SH-SY5Y (cell line): ENCODE measurements around the gene LFNG.

Source experiments
- GATA2 ChIP-seq: IDR thresholded peaks from 2 replicates; pipeline ENCODE4 v1.6.1; 2011; ENCODE audit warnings: mild to moderate bottlenecking, low read depth, low read length
- GATA3 ChIP-seq: IDR thresholded peaks from 2 replicates; pipeline ENCODE4 v1.6.1; 2011; ENCODE audit warnings: low read depth, mild to moderate bottlenecking, low read length, moderate library complexity

LFNG gene, protein sequence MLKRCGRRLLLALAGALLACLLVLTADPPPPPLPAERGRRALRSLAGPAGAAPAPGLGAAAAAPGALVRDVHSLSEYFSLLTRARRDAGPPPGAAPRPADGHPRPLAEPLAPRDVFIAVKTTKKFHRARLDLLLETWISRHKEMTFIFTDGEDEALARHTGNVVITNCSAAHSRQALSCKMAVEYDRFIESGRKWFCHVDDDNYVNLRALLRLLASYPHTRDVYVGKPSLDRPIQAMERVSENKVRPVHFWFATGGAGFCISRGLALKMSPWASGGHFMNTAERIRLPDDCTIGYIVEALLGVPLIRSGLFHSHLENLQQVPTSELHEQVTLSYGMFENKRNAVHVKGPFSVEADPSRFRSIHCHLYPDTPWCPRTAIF

GRCh38 chr7:2519119-2519930 is at the start of gene LFNG:
Gene LFNG (plus strand): TSS chr7:2519774. CDS start chr7:2519862, 88 bp downstream.
- TF ChIP-seq GATA2 = no peak

GRCh38 chr7:2470204-2471021 is 49.2 kb upstream of the LFNG start:
- TF ChIP-seq GATA3 (no peak), GATA2 (no peak)

DNA sequence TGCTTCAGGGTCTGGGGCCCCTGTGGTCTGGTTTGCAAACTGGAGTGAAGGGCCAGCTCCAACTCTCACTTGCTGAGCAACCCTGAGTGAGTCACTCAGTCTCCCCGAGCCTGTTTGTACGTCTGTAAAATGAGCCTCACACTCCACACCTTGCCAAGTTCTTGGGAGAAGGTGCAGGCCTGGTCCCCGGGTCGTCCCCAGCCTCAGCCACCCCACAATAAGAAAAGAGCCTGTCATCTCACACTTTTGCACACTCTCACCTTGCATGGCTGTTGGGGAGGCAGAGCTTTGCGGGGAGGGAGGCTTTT is 48.6 kb upstream of the LFNG start:
- no peak for TF ChIP-seq GATA2
- no peak for TF ChIP-seq GATA3

DNA sequence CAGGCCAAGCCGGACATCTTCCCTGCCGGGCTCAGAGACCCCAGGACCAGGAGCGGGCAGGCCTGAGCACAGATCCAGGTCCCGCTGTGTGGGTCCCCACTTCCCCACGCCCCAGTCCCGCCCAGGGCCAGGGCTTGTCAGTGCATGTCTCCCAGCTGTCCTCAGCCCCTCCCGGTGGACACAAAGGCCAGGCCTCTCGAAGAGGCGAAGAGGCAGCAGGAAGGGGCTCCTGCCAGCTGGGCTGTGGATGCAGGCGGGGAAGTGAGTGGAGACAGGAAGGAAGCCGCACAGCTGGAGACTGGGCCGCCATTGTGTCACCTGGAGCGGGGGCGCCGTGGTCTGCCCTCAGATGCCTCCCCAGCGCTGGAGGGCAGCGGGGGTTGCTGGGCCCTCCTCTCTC is 48.2 kb upstream of the LFNG start:
- TF ChIP-seq GATA3 (no peak), GATA2 (no peak)

- TF ChIP-seq GATA2 (no peak), GATA3 (no peak)
Measured at GRCh38 chr7:2472739-2473138, 46.8 kb upstream of the LFNG start.

- TF ChIP-seq GATA2 (no peak), GATA3 (no peak)
Measured at GRCh38 chr7:2473496-2474180, 45.9 kb upstream of the LFNG start.

DNA sequence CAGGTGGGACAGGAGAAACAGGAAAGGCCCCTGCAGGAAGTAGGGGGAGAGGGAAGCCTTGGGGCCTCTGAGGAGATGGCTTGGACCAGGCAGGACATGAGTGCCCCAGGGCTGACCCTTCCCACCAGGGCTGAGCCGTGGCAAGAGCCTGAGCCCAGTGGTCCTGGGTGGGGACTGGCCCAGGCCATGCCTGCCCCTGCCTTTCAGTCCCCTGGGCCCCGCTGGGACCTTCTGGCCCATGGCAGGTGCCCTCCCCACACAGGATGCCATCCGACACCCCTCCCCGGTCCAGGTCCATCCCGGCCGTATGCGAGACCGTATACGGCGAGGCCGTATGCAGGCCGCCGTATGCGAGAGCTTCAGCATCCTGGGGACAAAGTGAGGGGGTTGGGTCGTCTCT is 45.4 kb upstream of the LFNG start:
- no peak for TF ChIP-seq GATA3
- no peak for TF ChIP-seq GATA2

DNA sequence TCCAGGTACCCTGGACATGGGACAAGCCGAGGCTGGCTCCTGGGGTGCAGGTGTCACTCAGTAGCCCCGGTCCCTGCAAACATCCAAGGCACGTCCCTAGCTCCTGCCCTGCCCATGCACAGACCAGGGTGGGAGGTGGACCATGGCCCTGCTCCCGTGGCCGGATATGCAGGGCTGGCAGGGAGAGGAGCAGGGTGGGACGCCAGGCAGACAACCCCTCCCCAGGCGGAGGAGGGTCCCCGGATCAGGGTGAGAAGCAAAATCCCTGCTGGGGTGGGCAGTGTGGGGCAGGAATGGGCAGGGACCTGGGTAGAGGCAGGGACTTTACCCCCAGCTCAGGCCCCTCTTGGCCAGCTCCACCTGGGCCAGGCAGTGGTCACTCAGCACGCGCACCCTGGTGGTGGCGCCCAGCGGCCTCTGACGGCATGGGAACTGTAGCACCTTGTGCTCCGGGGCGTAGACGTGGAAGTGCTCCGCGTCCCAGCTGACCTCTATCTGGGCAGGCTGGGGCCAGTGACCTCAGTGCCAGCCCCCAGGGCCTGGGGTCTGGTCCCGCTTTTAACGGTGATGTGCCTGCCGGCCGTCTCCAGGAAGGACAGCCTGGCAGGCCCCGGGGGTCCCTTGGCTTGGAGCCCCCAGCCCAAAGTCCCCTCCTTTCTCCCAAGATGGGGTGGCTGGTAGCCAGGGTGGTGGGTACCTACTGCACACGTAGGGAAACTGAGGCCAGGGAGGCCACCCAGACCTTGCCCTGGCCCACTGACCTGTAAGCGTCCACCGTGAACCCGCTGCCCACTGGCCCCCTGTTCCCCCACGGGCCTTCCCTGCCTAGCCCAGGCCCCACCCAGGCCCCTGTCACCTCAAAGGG is 44.5 kb upstream of the LFNG start:
- no peak for TF ChIP-seq GATA2
- TF ChIP-seq GATA3 = no peak

- TF ChIP-seq GATA2 (no peak), GATA3 (no peak)
Measured at GRCh38 chr7:2475678-2476015, 43.9 kb upstream of the LFNG start.

DNA sequence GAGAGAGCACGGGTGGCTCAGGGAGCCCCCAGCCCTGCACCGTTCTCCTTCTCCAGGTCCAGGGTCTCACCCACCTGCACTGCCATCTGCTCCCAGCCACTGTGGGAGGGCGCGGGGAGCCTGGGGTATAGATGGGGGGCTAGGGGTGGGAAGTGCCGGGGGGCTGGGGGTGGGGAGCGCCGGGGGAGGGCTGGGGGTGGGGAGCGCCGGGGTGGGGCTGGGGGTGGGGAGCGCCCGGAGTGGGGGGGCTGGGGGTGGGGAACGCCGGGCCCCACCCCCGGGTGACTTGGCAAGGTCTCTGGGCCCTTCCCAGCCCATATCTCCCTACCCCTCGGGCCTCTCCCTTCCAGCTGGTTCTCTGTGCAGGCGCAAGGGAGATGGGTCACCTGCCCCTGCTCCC is 43.3 kb upstream of the LFNG start, which contains the start of gene GRIFIN:
GRIFIN (minus strand) TSS at position 101 of the 400 bp plus-strand sequence; CDS start at position 86, 15 bp downstream.
- TF ChIP-seq GATA2 (no peak), GATA3 (no peak)

DNA sequence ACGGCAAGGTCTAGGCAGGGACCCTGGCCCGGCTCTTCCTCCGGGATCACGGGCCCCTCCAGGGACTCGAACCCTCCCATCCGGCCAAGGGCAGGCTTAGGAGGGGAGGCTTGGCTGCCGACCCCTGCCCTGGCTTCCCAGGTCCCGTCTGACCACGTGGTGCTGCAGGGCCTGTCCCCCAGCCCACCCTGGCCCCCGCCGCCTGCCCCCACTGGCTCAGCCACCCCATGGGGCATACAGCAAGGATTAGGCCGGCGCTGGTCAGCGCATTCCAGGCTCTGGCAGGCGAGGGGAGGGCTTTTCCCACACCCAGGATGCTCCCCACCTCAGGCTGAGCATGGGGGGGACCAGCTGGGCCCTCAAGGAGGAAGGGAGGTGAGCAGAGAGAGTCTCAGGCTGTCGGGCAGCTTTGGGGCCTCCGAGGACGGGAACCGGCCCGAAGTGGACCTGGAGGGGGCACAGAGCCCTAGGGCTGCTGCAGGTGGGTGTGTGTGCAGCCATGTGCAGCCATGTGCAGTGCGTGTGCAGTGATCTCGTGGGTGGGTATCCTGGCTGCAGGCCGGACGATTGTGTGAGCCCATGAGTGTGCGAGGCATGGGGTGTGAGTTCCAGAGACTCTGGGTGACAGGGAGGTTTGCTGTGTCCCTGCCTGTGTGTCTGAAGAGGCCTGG is 42.7 kb upstream of the LFNG start:
- TF ChIP-seq GATA3 (no peak), GATA2 (no peak)

DNA sequence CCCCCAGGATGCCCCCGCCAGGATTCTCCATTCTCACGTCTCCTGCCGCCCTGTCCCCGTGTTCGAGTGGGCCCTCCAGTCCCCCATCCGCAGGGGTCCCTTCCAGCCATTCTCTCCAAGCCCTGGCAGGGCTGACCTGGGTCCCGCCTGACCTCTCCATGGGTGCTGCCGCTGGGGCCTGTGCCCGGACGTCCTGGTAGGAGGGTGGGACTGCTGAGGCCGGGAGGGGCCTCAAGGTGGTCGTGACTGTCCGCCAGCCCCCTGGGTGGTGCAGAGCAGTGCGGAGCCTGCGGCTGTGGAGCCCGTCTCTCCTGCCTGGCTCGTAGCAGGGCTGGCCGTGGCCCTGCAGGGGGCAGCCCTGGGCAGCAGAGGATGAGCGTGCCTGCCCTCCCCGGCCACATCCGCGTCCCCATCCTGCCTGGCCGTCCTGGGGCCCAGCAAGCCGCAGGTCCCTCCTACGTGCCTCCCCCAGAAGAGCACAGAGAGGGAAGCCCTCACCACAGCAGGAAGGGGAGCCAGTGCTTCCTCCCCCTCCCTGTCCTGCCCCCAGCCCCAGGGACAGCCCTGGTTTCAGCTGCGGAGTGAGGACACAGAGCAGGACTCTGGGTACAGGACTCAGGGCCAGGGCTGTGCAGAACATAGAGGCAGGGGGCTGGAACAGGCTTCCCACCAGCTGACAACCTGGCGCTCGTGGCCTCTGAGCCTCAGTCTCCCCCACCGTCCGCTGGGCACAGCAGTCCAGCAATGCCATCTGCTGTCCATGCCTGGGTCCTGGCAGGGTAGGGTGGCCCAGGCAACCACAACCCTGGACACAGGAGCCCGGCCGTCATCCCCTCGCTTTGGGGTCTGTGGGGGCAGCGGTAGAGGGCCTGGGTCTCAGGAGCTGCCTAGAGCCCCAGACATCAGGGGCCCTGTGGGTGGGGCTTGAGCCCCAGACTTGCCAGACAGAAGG is 41.9 kb upstream of the LFNG start:
- no peak for TF ChIP-seq GATA2
- no peak for TF ChIP-seq GATA3
